IPS-15b (cell line): ENCODE data around the gene ABCA2.

Experiments
- H3K27me3 ChIP-seq: one replicate; pipeline ENCODE4 v1.6.1; 2013; ENCODE audit warnings: low read length; ENCODE audit not compliant: control insufficient read depth, insufficient read depth
- H3K36me3 ChIP-seq: one replicate; pipeline ENCODE4 v1.6.1; 2013; ENCODE audit warnings: low read length; ENCODE audit not compliant: control insufficient read depth, insufficient read depth
- H3K4me1 ChIP-seq: one replicate; pipeline ENCODE4 v1.6.1; 2013; ENCODE audit warnings: mild to moderate bottlenecking, low read length; ENCODE audit not compliant: control insufficient read depth, insufficient read depth
- H3K4me3 ChIP-seq: one replicate; pipeline ENCODE4 v1.5.1; 2013; ENCODE audit warnings: low read depth, low read length
- H3K9ac ChIP-seq: one replicate; pipeline ENCODE4 v1.6.1; 2013; ENCODE audit warnings: low read depth, mild to moderate bottlenecking, low read length
- H3K9me3 ChIP-seq: one replicate; pipeline ENCODE4 v1.6.1; 2013; ENCODE audit warnings: mild to moderate bottlenecking, low read length; ENCODE audit not compliant: control insufficient read depth, insufficient read depth

ABCA2 gene

DNA sequence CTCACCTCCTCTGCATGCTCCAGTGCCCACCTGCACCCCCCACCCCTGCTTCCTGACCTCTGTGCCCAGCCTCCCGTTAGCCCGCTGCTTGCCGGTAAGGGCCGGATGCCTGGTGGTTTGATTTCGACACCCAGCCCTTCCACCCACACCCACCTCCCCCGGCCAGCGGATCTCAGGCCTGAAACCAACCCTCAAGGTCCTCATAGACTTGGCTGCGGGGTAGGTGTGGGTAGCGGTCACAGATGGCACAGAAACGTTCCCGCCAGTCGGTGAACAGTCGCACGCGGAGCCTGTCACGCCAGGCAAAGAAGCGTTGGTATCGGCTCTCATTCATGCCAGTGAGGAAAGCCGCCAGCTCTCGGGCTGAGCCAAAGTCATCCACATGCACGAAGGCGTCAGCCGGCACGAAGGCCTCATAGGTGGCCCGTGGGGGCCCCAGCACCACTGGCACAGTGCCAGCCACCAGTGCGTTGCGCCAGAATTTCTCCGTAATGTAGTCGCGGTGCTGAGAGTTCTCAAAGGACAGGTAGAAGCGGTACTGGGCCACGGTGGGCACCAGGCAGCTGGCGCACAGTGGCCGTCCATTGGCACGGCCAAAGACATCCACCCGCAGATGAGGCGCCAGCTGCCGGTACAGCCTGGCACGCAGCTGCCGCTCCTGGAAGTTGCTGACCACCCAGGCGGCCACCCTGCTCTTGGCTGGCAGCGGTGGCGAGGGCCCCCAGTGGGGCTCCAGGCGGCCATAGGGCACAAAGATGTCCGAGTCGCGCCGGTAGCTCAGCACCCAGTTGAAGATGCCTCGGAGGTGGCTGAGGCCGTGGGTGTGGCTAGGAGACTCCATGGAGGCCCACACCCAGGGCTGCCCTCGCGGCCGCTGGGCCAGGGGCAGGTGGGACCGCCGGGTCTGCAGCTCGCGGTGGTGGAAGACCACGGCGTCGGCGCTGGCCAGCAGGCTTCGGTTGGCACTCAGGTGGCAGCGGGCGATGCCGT lies 2.8 kb upstream of the ABCA2 start:
- H3K27me3 ChIP-seq: peaks cover 22% of the 10 kb centered on the region
- no peaks in the 10 kb centered on the region for H3K36me3 ChIP-seq
- H3K9ac ChIP-seq: no peak overlapping the region
- no peak overlapping the region for H3K4me3 ChIP-seq
- no peaks in the 10 kb centered on the region for H3K4me1 ChIP-seq
- no peaks in the 10 kb centered on the region for H3K9me3 ChIP-seq

DNA sequence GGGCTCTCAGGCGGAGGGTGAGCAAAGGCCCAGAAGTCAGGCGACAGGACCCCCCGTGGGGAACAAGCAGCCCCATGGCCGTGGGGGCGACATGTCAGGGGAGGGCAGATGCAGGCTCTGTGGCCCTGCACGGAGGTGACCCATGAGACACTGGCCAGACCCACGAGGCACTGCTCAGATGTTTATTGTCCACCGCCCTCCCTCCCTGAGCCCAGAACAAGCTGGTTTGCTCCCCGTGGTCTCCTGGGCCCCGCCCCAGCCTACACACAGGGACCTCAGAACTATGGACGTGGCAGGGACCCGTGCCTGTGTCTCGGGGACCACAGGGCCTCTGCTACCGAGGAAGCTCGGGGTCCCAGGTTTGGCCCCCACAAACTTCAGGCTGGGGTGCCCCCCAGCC lies 2.0 kb upstream of the ABCA2 start:
- Histone ChIP-seq H3K27me3 (peaks cover 22% of the 10 kb centered on the region), H3K9me3 (no peaks in the 10 kb centered on the region), H3K9ac (no peak overlapping the region), H3K4me1 (no peaks in the 10 kb centered on the region), H3K4me3 (no peak overlapping the region), H3K36me3 (no peaks in the 10 kb centered on the region)

DNA sequence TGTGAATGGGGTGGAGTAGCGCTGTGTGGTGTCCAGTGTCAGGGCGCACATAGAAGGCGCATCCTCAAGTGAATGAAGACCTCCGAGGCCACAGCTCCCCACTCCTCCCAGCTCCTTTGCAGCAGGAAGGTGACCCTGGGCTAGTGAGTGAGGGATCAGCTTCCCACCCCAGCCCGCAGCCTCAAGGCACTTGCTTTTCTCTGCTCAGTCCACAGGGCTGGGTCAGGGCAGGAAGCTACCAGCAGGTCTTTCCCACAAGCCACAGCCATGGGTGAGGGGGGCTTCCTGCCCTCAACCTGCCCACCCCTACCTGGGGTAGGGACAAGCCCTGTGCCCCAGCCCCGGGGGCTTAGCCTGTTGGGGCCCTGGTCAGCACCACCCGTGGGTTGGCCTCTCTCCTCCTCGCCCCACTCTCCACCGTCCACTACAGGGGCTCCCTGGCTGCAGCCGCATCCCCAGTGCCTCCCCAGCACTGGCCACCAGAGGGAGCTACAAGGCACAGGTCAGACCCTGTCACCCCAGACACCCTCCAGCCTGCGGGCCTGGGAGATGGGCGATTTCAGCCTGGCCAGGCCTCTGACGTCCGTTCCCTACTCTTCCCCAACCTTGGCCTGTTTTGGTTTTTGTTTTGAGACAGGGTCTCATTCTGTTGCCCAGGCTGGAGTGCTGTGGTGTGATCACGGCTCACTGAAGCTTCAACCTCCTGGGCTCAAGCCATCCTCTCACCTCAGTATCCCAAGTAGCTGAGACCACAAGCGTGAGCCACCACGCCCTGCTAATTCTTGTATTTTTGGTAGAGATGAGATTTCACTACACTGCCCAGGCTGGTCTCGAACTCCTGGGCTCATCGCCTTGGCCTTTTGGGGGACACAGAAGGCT lies 1.3 kb upstream of the ABCA2 start:
- H3K9ac ChIP-seq: no peak overlapping the region
- H3K4me1 ChIP-seq: no peaks in the 10 kb centered on the region
- no peaks in the 10 kb centered on the region for H3K9me3 ChIP-seq
- no peaks in the 10 kb centered on the region for H3K36me3 ChIP-seq
- peaks cover 22% of the 10 kb centered on the region for H3K27me3 ChIP-seq
- H3K4me3 ChIP-seq: peak overlapping the region; percentile 58

DNA sequence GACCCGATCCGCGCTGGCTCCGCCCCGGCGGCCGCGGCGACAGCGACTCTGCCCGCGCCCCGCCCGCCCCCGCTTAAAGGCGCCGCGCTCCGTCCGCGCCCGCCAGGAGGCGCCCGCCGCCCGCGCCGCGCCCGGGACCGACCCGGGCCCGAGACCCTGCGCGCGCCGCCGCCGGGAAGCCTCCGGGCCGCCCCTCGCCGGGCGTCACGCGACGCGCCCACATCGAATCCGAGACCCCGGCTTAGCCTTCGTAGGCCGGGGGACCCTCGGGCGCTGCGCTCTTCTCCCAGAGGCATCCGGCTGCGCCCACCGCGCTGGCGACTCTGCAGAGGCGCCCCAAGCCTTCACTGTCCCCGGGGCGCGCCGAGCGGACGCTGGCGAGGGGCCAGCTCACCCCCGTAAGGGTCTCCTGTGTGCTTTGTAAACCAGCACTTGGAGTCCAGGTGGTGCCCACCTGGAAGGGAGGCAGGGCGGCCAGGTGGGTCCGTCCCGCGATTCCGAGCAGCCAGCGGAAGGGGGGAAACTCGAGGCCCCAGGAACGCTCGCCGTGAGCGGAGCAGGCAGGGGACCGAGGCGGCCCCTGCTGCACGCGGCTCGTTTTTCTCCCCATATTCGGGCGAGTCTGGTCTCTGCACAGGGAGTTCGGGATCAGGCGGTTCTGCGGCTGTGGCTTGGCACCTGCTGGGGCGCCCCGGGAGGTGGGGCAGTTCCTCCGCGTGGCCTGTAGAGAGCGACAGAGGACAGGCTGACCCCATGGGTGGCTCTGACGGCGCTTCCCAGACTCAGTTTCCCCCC lies 423 bp upstream of the ABCA2 start:
- peak overlapping the region; percentile 58 for H3K4me3 ChIP-seq

DNA sequence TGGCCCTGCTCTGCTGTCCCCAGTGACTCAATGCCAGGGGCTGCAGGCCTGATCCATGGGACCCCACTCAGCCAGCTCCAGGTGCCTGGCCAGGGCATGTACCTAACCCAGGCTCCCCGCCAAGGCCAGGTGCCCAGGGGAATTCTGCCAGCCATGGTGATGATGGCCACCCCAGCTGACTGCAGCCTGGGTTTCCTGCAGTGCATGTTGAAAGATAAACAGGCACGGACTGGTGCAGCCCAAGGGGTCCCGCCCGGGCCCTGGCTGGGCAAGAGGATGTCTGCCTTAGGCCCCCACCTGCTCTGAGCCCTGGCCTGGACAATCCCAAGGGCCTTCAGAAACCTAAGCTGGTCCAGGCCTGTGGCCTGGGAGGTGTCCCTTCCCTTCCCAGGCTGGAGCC lies 1.2 kb downstream of the ABCA2 start:
- H3K27me3 ChIP-seq: peaks cover 22% of the 10 kb centered on the region
- H3K9me3 ChIP-seq: no peaks in the 10 kb centered on the region
- H3K4me1 ChIP-seq: no peaks in the 10 kb centered on the region
- H3K4me3 ChIP-seq: no peak overlapping the region
- no peaks in the 10 kb centered on the region for H3K36me3 ChIP-seq
- H3K9ac ChIP-seq: no peak overlapping the region

More for the DNA sequence above, 423 bp upstream of the ABCA2 start:
- Histone ChIP-seq H3K27me3 (peaks cover 22% of the 10 kb centered on the region), H3K4me1 (no peaks in the 10 kb centered on the region), H3K9ac (no peak overlapping the region), H3K9me3 (no peaks in the 10 kb centered on the region), H3K36me3 (no peaks in the 10 kb centered on the region)

DNA sequence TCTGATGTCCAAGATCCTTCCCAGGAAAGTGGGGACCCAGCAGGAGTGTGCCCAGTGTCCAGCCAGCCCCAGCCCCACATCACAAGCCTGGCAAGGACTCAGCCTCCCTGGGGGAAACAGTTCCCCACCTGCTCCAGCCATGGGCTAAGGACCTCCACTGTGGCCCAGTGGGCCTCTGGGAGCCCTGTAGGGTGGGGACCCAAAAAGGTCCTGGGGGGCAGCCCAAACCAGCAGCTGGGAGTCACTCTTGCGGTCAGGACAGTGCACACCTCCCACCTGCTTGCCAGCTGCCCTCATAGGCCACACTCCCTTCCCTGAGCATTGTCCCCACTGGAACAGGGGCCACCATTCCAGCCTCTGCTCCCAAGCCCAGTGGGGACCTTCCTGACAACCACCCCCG lies 1.7 kb downstream of the ABCA2 start:
- H3K4me3 ChIP-seq: no peak overlapping the region

DNA sequence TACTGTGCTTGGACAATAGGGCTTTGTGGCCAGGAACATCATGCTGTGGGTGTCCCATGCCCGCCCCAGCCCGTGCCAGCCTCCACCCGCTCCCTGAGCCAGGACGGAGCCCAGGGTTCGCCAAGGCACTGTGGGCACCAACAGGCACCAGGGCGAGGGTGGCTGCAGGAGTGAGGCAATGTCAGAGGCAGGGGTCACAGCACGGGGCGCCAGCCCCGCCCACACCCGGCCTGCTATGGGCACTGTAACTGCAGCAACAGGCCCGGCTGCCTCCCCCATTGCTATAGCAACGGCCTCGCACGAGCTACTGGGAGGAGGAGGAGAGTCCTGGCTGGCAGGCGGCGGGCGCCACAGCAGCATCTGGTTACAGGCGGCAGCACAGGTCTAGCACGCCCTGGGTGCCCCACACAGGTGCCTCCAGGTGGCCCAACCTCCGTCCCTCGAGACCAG lies 2.5 kb downstream of the ABCA2 start:
- H3K9me3 ChIP-seq: no peaks in the 10 kb centered on the region
- no peaks in the 10 kb centered on the region for H3K36me3 ChIP-seq
- H3K27me3 ChIP-seq: peaks cover 22% of the 10 kb centered on the region
- H3K4me3 ChIP-seq: no peak overlapping the region
- no peak overlapping the region for H3K9ac ChIP-seq
- no peaks in the 10 kb centered on the region for H3K4me1 ChIP-seq

More for the DNA sequence above, 1.7 kb downstream of the ABCA2 start:
- no peaks in the 10 kb centered on the region for H3K36me3 ChIP-seq
- peaks cover 22% of the 10 kb centered on the region for H3K27me3 ChIP-seq
- H3K4me1 ChIP-seq: no peaks in the 10 kb centered on the region
- H3K9ac ChIP-seq: no peak overlapping the region
- no peaks in the 10 kb centered on the region for H3K9me3 ChIP-seq

DNA sequence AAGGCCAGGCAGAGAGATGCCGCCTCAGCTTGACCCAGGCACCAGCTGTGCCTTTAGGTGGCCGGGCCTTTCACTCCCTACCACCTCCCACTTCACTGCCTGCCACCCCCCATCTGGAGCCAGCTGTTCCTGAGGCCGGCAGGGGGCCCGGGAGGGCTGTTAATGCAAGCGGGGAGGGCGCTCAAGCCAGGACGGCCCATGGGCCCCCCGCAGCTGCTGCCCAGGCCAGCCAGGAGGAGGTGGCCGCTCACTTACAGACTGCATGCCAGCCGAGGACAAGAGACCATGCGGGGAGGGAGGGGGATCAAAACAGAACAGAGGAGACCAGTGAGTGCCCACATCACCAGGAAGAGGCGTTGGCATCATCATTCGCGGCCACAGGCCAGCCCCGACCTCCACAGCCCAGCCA lies 4.5 kb downstream of the ABCA2 start:
- peaks cover 17% of the 10 kb centered on the region for H3K27me3 ChIP-seq
- no peak overlapping the region for H3K4me3 ChIP-seq
- no peaks in the 10 kb centered on the region for H3K9me3 ChIP-seq
- no peaks in the 10 kb centered on the region for H3K36me3 ChIP-seq
- no peaks in the 10 kb centered on the region for H3K4me1 ChIP-seq
- no peak overlapping the region for H3K9ac ChIP-seq

DNA sequence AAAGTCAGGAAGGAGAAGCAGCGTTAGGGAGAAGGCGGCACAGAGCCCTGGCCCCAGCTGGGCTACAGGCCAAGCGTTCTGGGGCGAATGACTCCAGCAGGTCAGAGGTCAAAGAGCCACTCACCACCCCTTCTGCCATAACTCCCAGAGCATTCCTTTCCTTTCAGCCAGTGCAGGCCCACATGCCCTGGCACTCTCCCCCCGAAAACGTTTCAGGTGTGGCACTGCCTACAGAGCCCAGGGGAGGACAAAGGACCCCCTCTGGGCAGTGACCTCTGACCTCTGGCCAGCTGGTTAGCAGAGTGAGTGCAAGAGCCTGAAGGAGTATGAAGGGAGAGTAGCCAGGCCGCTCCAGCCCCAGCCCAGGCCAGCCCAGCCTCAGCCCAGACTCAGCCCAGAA lies 4.9 kb downstream of the ABCA2 start:
- Histone ChIP-seq H3K36me3 (no peaks in the 10 kb centered on the region), H3K9ac (no peak overlapping the region), H3K4me3 (no peak overlapping the region), H3K4me1 (no peaks in the 10 kb centered on the region), H3K9me3 (no peaks in the 10 kb centered on the region), H3K27me3 (peaks cover 15% of the 10 kb centered on the region)

DNA sequence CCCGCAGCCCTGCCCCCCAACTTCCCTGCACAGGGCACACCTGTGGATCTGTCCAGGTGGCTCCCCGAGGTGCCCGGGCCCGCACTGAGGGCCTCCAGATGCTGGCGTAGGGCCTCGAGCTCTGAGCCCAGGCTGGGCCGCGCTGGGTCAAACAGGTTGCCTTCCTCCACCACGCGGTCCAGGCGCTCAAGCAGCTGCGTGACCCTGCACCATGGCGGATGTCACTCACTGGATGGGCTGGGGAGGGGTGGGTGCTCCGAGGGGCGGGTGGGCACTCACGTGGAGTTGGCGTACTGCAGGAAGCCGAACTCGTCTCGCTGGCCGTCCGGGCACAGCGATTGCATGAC lies 5.4 kb downstream of the ABCA2 start:
- H3K4me1 ChIP-seq: no peaks in the 10 kb centered on the region
- no peaks in the 10 kb centered on the region for H3K9me3 ChIP-seq
- H3K4me3 ChIP-seq: no peak overlapping the region
- H3K27me3 ChIP-seq: peaks cover 15% of the 10 kb centered on the region
- H3K9ac ChIP-seq: no peak overlapping the region
- no peaks in the 10 kb centered on the region for H3K36me3 ChIP-seq

DNA sequence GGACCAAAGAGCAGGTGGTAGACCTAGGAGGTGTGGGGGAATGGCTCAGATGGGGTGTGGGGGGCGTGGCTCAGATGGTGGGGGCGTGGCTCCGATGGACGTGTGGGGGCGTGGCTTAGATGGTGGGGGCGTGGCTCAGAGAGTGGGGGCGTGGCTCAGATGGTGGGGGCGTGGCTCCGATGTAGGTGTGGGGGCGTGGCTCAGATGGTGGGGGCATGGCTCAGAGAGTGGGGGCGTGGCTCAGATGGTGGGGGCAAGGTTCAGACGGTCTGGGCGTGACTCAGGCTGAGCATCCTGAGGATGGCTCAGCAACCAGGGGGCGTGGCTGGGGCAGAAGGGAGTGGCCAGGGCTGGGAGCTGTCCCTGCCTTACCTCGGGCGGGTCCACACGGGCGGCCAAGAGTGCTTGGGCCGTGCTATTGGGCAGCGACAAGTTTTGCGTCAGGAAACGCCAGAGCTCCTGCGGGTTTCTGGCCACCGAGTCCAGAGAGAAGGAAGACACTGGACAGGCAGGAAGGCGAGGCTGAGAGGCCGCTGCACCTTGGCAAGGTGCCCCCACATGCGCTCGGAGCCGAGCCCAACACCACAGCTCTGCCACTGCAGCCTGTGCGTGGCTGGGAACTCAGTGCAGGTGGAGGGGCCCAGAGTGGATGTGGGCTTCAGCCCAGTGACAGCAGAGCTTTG lies 5.9 kb downstream of the ABCA2 start:
- Histone ChIP-seq H3K36me3 (no peaks in the 10 kb centered on the region), H3K9ac (no peak overlapping the region), H3K27me3 (peaks cover 10% of the 10 kb centered on the region), H3K9me3 (no peaks in the 10 kb centered on the region), H3K4me1 (no peaks in the 10 kb centered on the region), H3K4me3 (no peak overlapping the region)
